Dermis blood vessel endothelial cell (primary cell): ENCODE measurements around the gene RNGTT. TPM values are rescaled to one million over a fixed set of nuclear protein-coding genes. Genes with fewer than 3 reads are reported as not detected.
A peak's percentile ranks its signal among the peaks of the same experiment; 100 is the strongest.
"Not testable (repeated sequence)": the region's sequence is repeated elsewhere in the genome, so short reads cannot be mapped to it uniquely, and the experiment has no call there.

ENCODE experiments used
- DNase-seq: peaks from one replicate; pipeline ENCODE4 v3.0.0; 2010
- total RNA-seq: library from RNA; depleted of rRNA; stranded (reverse); fragments of >200 nt; gene quantifications from 2 replicates; pipeline ENCODE4 v1.2.3, GENCODE V29; 2014

The RNGTT gene
- total RNA-seq, 1 donor from 2014 or later: 19.7 TPM

GRCh38 chr6:88864359-88865054 lies 98.9 kb downstream of the RNGTT start:
- no peak for DNase-seq

GRCh38 chr6:88860310-88860709 lies 103.1 kb downstream of the RNGTT start:
- no peak for DNase-seq

- no peak for DNase-seq
Observed at GRCh38 chr6:88858455-88858854, 105.0 kb downstream of the RNGTT start.

DNA sequence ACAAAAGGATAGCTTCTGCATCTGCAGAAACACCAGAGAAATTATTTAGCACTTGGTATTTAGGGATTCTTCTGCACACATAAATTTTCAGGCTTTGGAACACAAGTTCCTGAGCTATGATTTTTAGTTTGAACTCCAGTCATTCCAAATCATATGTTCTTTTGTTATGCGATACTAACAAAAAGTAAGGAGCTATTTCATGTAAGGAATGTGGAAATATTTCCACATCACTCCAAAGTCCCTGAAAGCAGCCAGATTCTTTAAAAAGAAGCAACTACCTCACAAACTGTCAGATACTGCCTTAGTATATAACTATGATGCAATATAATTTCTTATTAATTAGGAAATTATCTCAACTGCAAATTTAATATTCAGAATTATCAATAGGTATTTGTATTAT lies 106.9 kb downstream of the RNGTT start:
- DNase-seq: no peak

GRCh38 chr6:88855541-88856147 lies 107.8 kb downstream of the RNGTT start:
- no peak for DNase-seq

DNA sequence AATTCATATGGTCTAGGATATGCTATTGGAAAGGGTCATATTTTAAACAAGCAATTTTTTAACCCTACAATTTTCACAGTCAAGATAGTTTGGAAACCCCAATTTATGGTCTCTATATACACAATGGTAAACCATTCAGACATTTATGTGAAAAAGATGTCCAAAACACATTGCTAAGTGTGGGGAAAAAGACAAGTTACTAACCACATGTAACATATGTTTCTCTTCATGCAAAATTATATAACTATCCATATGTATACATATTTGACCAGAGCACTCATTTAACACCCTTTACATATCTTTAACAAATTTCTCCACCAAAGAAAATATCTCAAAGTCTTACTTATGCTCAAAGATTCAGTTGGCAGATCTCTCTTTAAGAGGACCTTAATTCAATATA lies 110.6 kb downstream of the RNGTT start:
- no peak for DNase-seq

GRCh38 chr6:88852000-88852399 lies 111.4 kb downstream of the RNGTT start:
- DNase-seq: no peak

DNA sequence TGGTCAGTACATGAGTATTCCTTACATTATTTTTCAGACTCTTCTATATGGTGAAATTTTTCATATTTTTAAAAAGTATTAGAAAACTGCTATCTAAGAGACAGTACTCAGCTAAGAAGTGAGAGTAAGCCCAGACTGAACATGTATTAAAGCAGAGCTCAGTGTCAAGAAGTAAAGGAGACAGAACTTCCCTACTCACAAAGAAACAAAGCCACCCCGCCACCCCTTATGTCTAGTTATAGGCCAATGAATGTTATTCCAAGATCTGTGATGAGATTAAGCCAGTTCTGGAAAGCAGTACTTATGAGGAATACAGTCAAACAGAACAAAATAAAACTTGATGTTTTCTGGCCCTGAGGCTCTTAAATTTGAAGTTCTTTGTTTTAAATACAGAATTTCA lies 114.5 kb downstream of the RNGTT start:
- DNase-seq: peak; percentile 42

DNA sequence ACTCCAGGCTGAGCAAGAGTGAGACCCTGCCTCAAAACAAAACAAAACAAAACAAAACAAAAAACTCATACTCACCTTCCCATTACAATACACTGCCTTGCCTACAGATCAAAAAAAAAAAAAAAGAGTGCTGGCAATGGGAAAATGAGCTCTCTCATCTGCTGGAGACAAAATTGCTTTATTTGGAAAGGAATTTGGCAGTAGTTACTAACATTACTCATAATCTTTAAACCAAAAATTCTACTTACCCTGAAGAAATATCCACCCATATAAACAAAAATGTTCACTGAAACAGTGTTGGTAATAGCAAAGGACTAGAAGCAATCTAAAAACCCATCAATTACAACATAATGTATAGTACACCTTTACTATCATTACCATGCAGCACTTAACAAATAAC lies 120.4 kb downstream of the RNGTT start:
- DNase-seq: no peak

- DNase-seq: no peak
Observed at GRCh38 chr6:88842320-88842719, 121.1 kb downstream of the RNGTT start.

- DNase-seq: no peak
Observed at GRCh38 chr6:88840796-88841539, 122.5 kb downstream of the RNGTT start.

GRCh38 chr6:88840289-88840688 lies 123.1 kb downstream of the RNGTT start:
- no peak for DNase-seq

GRCh38 chr6:88839280-88839679 lies 124.1 kb downstream of the RNGTT start:
- DNase-seq: no peak

- DNase-seq: no peak
Observed at GRCh38 chr6:88835210-88835609, 128.2 kb downstream of the RNGTT start.

- not testable (repeated sequence) for DNase-seq
Observed at GRCh38 chr6:88833071-88833470, 130.3 kb downstream of the RNGTT start.

GRCh38 chr6:88827599-88827998 lies 135.8 kb downstream of the RNGTT start:
- DNase-seq: not testable (repeated sequence)

DNA sequence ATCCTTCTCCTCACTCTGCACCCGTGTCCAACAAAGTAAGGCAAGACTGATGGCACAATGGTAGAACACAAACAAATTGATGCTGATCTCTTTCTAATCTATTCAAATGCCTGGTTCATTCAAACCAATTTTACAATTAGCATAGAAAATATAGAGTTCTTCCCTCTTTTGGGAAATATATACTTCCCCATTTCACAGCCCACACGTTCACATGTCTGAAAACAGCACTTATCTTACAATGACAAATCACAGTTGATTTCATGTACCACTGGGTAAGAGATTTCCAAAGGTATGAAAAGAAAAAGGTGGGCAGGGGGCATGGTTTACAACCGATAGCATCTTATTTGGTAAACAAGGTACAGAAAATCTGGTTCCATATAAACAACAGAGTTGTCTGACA lies 137.6 kb downstream of the RNGTT start:
- DNase-seq: no peak

DNA sequence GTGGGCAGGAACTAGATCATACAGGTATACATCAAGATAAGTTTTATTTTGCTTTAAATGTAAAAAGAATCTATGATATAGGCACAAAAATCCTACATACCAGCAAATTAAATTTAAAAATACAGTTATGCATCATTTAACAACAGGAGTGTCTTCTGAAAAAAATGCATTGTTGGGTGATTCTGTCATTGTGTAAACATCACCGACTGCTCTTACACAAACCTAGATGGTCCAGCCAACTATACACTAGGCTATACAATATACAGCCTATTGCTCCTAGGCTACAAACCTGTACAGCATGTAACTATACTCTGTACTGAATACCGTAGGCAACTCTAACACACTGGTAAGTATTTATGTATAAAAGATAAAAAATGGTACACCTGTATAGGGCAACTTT lies 139.4 kb downstream of the RNGTT start:
- no peak for DNase-seq

DNA sequence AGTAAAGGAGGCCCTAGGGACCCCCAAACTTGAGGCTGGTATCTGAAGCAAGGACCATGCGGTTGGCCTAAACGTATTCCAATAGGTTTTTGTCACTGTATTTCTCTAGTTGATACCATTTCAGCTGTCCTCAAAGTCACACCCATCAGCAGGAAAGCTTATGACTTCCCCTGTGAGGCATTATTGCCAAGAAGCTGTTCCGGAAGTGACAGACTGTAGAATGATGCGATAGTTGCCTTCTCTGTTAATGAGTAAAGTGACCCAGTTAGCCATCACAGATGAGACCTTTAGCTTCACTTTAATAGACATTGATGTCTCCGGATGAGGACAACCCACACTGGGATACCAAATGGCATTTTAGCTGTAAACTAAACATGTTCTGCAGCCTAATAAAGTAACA lies 147.9 kb downstream of the RNGTT start:
- DNase-seq: peak; percentile 42

DNA sequence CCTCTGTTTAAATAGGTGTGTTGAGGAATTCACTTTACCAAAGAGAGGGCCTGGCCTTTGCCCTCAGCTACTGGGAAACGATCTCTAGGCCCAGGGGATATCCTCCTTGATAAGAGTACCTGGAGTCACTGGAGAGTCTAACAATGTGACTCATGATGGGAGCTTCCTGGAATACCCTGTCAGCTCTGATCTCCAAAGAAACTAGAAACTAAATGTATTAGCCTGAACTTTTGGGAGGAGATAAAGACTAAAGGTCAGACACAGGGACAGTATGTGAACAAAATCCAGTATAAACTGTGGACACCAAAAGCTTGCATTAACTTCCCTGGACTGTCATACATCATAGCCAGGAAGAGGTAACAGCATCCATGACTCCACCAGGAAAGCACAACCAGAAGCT lies 148.5 kb downstream of the RNGTT start:
- DNase-seq: peak; percentile 21

DNA sequence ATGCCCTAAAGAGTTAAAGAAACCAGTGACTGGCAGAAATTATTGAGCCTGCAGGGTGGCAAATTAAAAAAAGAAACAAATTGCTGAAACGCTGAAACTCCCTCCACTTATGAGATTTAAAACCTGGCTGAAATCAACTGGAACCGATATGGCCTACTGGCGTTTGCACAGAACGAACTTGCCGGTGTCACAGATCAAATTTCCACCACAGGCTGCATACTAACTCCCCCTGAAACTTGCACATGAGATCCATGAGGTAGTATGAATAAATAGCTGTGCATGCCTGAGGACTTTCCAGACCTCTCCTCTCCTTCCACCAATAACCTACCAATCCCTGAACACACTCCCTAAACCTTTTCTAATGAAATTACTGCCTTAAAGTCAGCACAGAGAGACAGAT lies 150.4 kb downstream of the RNGTT start:
- DNase-seq: no peak

- DNase-seq: no peak
Observed at GRCh38 chr6:88810701-88811100, 152.7 kb downstream of the RNGTT start.

GRCh38 chr6:88810089-88810488 lies 153.3 kb downstream of the RNGTT start:
- DNase-seq: no peak

DNA sequence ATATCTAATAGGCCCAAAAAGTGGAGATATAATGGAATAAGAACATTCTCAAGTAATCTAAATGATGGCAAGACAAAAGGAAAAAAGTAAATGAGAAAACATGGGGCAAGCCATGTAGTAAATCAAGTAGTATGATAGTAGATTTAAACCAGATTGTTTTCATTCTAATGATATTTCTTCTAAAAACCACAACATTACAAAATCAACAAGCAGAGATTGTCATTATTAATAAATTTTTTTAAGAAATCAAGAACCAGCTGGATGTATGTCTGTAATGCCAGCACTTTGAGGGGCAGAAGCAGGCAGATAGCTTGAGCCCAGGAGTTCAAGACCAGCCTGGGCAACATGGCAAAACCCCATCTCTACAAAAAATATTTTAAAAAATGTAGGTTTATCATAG lies 155.0 kb downstream of the RNGTT start:
- no peak for DNase-seq
